Adrenal gland (tissue), 12 donors: ENCODE data around the gene TMPRSS3. TPM values are rescaled to one million over a fixed set of nuclear protein-coding genes. Genes with fewer than 3 reads are reported as not detected.

ENCODE experiments used
- DNase-seq, 7 donors: peaks; one replicate each; pipeline ENCODE4 v3.0.0-alpha.2; 2019 to 2020
- H3K27ac ChIP-seq, 5 donors: fragments of 200-600 bp; sonication (generic) in 4 of 5; 1 replicate in 3 of 5; 2 replicates in 2 of 5; pipeline versions ENCODE4 v1.5.1 to v1.8.0; 2016 to 2020; ENCODE audit warnings: mild to moderate bottlenecking in 1 of 5
- H3K27me3 ChIP-seq: fragments of 200-600 bp; 2 replicates; pipeline ENCODE4 v1.8.0; 2021
- H3K36me3 ChIP-seq, 2 donors: fragments of 200-600 bp; replicated peaks in 1 of 2; 1 replicate in 1 of 2; 2 replicates in 1 of 2; pipeline versions ENCODE4 v1.5.1 to v1.8.0; 2018 to 2022
- H3K4me1 ChIP-seq, 2 donors: fragments of 200-600 bp; replicated peaks in 1 of 2; 1 replicate in 1 of 2; 2 replicates in 1 of 2; pipeline versions ENCODE4 v1.5.1 to v1.8.0; 2018 to 2021
- H3K4me3 ChIP-seq, 4 donors: fragments of 200-600 bp; sonication (generic) in 3 of 4; one replicate each; pipeline ENCODE4 v1.5.1; 2016 to 2018
- H3K9me3 ChIP-seq, 3 donors: fragments of 200-600 bp; sonication (generic) in 1 of 3; replicated peaks in 1 of 3; 1 replicate in 2 of 3; 2 replicates in 1 of 3; pipeline versions ENCODE4 v1.5.1 to v1.8.0; 2016 to 2021
- POLR2A ChIP-seq, 2 donors: fragments of 450-650 bp; IDR thresholded peaks; one replicate each; pipeline ENCODE4 v1.6.1; 2017; ENCODE audit warnings: antibody characterized with exemption in 2 of 2, mild to moderate bottlenecking in 2 of 2, moderate library complexity in 1 of 2
- WGBS, 4 donors: extraction: QIAGEN DNeasy Blood & Tissue Kit in 2 of 4; methylation state at CpG; one replicate each; pipeline versions ENCODE4 v1.1.5 to v1.1.7; 2013 to 2017; 5-methylcytosine and 5-hydroxymethylcytosine counted together
- intact Hi-C, 2 donors: fragments of 100-400 bp; cut with DNase I; formaldehyde crosslinking; loops; one replicate each; pipeline versions ENCODE4 v1.14.1 to v1.15.0; 2022 to 2023
- polyA plus RNA-seq, 3 donors: library from polyadenylated mRNA; stranded (reverse); fragments of 200-250 nt in 2 of 3; fragments of 350-450 nt in 1 of 3; fragmentation: Illumina TruSeq in 1 of 3; extraction: RNeasy Lipid Tissue Mini Kit (QIAGEN cat#74804) in 1 of 3; gene quantifications; one replicate each; pipeline ENCODE4 v1.2.3, GENCODE V29; 2013 to 2014
- total RNA-seq, 9 donors: library from RNA; depleted of rRNA in 4 of 9; stranded (reverse); fragments of >200 nt in 4 of 9; fragments of 120-200 nt in 1 of 9; fragmentation: NEBNext Ultra II Directional in 1 of 9; extraction: Animal tissue kit (Norgen Biotek cat#: 25700) in 1 of 9; gene quantifications; one replicate each; pipeline versions ENCODE4 v1.1.0 to v1.2.4, GENCODE V29; 2013 to 2023
- TF ChIP-seq, protein P1 (sequence below), 6 experiments: fragments of 450-650 bp in 4 of 6; fragments of 200-600 bp in 2 of 6; sonication (generic) in 1 of 6; IDR thresholded peaks; 1 replicate in 5 of 6; 2 replicates in 1 of 6; pipeline versions ENCODE4 v1.5.1 to v1.8.0; 2016 to 2021; ENCODE audit warnings: antibody characterized with exemption in 6 of 6, mild to moderate bottlenecking in 2 of 6, moderate library complexity in 1 of 6
- donor health status: healthy with polysubstance abuse.
- donor health status: Bipolar disorder and iron deficiency.
- donor health status: DM: yes; HTN: yes; CAD: no.
- donor health status: DM: no; HTN: no; CAD: no.
- donor health status: DM: no; HTN: no; CAD: no.
- donor health status: DM: yes; HTN: yes; CAD: no.

Gene TMPRSS3
- total and polyA plus RNA-seq, 12 donors: 0.14 to 2.9 (median 0.38) TPM; not detected in 3

- 72 to 86% (median 83%) methylated on average over 9 to 14 of the region's 14 CpGs for WGBS, 4 donors
- H3K27ac ChIP-seq: no peak overlapping the region
- no peak overlapping the region for H3K4me3 ChIP-seq
- peak in 1 of 7 donors; percentile 6 for DNase-seq
- H3K9me3 ChIP-seq: no peaks in the 10 kb centered on the region
- H3K27me3 ChIP-seq: no peaks in the 10 kb centered on the region
- TF ChIP-seq, protein P1, sequence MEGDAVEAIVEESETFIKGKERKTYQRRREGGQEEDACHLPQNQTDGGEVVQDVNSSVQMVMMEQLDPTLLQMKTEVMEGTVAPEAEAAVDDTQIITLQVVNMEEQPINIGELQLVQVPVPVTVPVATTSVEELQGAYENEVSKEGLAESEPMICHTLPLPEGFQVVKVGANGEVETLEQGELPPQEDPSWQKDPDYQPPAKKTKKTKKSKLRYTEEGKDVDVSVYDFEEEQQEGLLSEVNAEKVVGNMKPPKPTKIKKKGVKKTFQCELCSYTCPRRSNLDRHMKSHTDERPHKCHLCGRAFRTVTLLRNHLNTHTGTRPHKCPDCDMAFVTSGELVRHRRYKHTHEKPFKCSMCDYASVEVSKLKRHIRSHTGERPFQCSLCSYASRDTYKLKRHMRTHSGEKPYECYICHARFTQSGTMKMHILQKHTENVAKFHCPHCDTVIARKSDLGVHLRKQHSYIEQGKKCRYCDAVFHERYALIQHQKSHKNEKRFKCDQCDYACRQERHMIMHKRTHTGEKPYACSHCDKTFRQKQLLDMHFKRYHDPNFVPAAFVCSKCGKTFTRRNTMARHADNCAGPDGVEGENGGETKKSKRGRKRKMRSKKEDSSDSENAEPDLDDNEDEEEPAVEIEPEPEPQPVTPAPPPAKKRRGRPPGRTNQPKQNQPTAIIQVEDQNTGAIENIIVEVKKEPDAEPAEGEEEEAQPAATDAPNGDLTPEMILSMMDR (IDR thresholded peaks at IDR 0.05): no peak
- no peak for TF ChIP-seq POLR2A (IDR thresholded peaks at IDR 0.05)
- H3K36me3 ChIP-seq: no peaks in the 10 kb centered on the region
- intact Hi-C loops: no loop called here
- H3K4me1 ChIP-seq: no peaks in the 10 kb centered on the region
These were observed 46.2 kb downstream of the TMPRSS3 start for GRCh38 chr21:42349420-42350317.

- TF ChIP-seq POLR2A (IDR thresholded peaks at IDR 0.05): no peak
- TF ChIP-seq, protein P1 (IDR thresholded peaks at IDR 0.05): no peak
- intact Hi-C loops: no loop called here
- H3K27me3 ChIP-seq: no peaks in the 10 kb centered on the region
These were observed 47.1 kb downstream of the TMPRSS3 start for GRCh38 chr21:42348762-42349161.

DNA sequence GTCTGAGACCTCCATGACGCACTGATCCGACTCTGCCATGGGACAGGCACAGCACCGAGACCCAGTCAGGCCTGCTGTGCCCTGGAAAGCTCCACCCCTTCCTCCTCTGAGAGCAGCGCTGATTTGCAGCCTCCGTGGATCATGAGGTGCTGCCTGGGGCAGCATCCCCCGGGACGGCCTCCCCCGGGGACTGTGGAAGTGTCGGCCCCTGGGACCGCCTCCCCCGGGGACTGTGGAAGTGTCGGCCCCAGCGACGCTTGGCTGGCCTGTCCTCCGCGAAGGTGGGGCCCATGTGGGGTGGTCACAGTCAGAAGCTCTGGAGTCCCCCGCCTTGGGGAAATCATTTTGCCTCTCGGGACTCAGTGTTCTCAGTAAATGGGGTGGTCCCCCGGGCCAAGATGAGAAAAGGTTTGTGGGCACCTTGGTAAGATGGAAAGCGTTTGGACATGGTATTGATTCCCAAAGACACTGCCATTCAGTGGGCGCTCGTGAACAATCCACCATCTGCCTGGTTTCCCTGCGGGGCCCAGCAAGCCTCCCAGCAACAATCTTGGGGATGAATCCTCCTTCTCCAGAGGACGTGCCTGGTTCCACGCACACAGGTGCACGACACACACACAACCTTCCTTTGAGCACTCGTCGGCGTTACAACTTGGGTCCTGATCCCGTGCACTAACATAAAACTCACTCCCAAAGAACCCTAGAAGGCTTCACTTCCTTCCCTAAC is 48.1 kb downstream of the TMPRSS3 start:
- Histone ChIP-seq H3K27ac (no peak overlapping the region), H3K4me3 (no peak overlapping the region), H3K27me3 (no peaks in the 10 kb centered on the region), H3K4me1 (no peaks in the 10 kb centered on the region), H3K36me3 (no peaks in the 10 kb centered on the region), H3K9me3 (no peaks in the 10 kb centered on the region)
- intact Hi-C loops: no loop called here
- TF ChIP-seq POLR2A (IDR thresholded peaks at IDR 0.05): no peak
- TF ChIP-seq, protein P1 (IDR thresholded peaks at IDR 0.05): no peak
- 85 to 92% (median 89%) methylated on average over 7 to 30 of the region's 30 CpGs for whole genome bisulfite sequencing, 4 donors
- peak in 2 of 7 donors; percentile 7 to 11 for DNase-seq

More at GRCh38 chr21:42348762-42349161, 47.1 kb downstream of the TMPRSS3 start:
- no peaks in the 10 kb centered on the region for H3K36me3 ChIP-seq
- no peak overlapping the region for H3K4me3 ChIP-seq
- H3K4me1 ChIP-seq: no peaks in the 10 kb centered on the region
- H3K27ac ChIP-seq: no peak overlapping the region
- 92 to 100% (median 94%) methylated on average over 2 of the region's 2 CpGs for WGBS, 4 donors
- DNase-seq: no peak
- no peaks in the 10 kb centered on the region for H3K9me3 ChIP-seq

DNA sequence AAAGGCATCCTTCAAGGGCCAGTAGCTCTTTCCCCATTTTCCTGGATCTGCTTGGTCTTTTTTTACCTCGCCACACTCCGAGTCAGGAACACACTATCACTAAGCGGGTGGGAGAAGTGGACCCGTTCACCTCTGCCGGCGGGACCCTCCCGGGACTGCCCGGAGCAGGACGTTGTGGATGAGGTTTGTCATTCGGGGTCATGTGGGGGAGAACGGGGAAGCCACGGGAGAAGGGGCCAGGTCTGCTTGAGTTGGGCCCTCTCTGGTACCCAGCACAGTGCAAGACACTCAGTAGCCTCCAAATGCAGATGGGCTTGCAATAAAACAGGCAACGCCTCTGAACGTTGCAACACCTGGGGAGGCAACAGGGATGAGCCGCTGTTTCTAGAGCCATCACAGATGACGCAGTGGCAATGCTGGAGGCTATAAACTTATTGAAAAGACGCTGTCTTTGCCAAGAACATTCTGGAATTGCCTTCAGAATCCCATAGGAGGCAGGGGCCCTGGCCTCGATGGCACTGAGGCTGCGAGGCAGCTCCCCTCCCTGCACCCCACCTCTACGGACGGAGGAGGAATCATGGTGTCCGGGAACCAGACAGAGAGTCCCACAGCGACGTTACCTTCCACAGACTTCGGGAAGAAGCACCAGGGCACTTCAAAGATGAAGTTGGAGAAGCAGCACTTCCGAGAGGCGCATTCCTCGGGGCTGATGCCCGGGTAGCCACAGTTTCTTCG is 48.8 kb downstream of the TMPRSS3 start:
- TF ChIP-seq POLR2A (IDR thresholded peaks at IDR 0.05): no peak
- TF ChIP-seq, protein P1 (IDR thresholded peaks at IDR 0.05): no peak
- intact Hi-C loops: no loop called here
- Histone ChIP-seq H3K36me3 (no peaks in the 10 kb centered on the region), H3K27me3 (no peaks in the 10 kb centered on the region), H3K4me3 (no peak overlapping the region), H3K4me1 (no peaks in the 10 kb centered on the region), H3K9me3 (no peaks in the 10 kb centered on the region), H3K27ac (no peak overlapping the region)
- DNase-seq: peak in 2 of 7 donors; percentile 6 to 29
- WGBS, 4 donors: 84 to 88% (median 87%) methylated on average over 20 to 30 of the region's 30 CpGs
